ENCODE results near the gene COL7A1.
"Not testable (repeated sequence)": the region's sequence is repeated elsewhere in the genome, so short reads cannot be mapped to it uniquely, and the experiment has no call there.

The COL7A1 gene

DNA sequence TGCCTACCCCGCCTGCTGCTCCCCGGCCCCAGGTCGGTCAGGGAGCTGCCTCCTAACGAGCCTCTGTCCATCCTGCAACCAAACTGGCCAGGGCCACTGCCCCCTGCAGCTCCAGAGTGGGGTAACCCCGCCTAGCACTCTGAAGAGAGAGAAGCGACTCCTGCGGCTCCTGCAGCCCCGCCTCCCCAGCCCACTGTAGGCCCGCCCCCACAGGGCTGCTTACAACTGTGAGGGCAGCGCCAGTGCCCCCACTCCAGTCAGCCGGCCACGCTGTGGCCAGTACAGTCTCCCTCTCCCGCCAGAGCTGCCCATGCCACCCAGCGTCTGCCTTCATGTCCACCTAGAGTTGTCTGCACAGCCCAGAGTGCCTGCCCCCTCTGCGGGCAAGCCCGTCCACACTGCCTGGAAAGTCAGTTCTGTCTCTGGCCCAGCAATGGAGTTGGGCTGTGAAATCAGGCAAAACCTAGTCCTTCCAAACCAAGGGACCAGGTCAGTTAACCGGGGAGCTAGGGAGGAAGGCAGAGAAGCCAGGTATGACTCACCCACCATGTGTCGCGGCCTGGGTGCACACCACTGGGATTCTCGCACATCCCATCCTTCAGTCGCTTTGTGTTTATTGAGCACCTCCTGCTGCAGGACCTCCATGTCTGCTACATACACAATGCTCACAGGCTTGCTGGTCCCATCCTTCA, 33.9 kb downstream of the COL7A1 start:
- DNase-seq = no peak

GRCh38 chr3:48560648-48561018, 34.5 kb downstream of the COL7A1 start:
- DNase-seq = no peak

GRCh38 chr3:48558493-48559134, 36.5 kb downstream of the COL7A1 start:
- no peak for DNase-seq

GRCh38 chr3:48556796-48557626, 38.1 kb downstream of the COL7A1 start, which contains the start of gene PFKFB4:
Gene PFKFB4 (minus strand): TSS chr3:48556803. CDS start chr3:48556777, 26 bp downstream.
- peak; percentile 98 for DNase-seq

- no peak for DNase-seq
Observed at GRCh38 chr3:48555949-48556795, 39.0 kb downstream of the COL7A1 start.

- DNase-seq = no peak
Observed at GRCh38 chr3:48555231-48555948, 39.7 kb downstream of the COL7A1 start.

- DNase-seq = no peak
Observed at GRCh38 chr3:48553886-48554845, 41.0 kb downstream of the COL7A1 start.

- DNase-seq = no peak
Observed at GRCh38 chr3:48553361-48553760, 41.8 kb downstream of the COL7A1 start.

- no peak for DNase-seq
Observed at GRCh38 chr3:48552111-48552951, 42.8 kb downstream of the COL7A1 start.

DNA sequence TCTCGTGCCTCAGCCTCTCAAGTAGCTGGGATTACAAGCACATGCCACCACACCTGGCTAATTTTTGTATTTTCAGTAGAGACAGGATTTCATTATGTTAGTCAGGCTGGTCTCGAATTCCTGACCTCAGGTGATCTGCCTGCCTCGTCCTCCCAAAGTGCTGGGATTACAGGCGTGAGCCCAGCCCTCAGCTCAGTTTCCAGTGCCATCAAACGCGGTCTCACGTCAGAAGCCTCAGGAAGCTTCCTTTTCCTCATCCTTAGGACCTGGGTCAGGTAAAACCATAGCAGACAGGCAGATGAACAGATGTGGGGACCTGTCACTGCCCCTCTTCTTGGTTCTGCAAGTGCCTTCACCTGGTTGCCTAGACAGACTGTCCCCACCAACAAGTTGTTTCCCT, 43.5 kb downstream of the COL7A1 start:
- not testable (repeated sequence) for DNase-seq

- peak; percentile 63 for DNase-seq
Observed at GRCh38 chr3:48548729-48549705, 46.1 kb downstream of the COL7A1 start.

DNA sequence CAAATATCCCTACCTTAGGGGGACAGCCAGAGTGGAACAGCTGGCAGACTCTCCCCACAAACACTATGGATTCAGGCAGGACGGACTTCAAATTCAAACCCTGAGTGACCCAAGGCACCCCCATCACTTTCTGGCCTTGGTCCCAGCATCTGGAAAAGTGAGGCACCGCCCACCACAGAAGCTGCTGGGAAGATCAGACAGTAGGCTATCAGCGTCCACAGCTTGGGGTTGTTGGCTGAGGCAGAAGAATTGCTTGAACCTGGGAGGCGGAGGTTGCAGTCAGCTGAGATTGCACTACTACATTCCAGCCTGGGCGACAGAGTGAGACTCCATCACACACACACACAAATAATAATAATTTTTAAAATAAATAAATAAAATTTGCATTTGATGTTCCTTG, 47.0 kb downstream of the COL7A1 start:
- DNase-seq = no peak

DNA sequence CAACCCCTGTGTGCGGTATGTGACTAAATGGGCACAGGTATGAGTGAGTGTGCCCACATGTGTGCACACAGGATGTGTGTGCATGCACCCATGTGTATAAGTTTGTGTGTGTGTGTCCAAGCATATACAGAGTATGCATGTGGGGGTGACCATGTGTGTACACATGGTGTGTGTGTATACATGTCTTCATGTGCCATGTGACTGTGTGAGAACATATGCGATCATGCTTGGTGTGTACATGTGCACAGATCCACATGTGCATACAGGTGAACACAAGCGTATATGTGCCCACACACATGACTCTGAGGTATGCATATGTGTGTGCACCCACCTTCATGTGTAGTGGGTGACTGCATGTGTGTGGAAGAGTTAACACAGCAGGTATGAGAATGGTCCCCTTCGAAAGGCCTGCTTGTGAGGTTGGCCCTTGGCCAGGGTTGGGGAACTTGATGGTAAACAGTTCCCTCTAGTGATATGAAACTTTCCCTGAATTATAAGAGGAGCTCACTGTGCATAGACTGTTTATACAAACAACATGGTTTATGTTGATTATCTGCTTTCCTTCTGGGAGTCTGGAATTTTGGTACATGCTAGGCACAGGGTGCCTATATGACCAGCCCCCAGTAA, 48.8 kb downstream of the COL7A1 start:
- no peak for DNase-seq

- no peak for DNase-seq
Observed at GRCh38 chr3:48544141-48544540, 51.0 kb downstream of the COL7A1 start.

DNA sequence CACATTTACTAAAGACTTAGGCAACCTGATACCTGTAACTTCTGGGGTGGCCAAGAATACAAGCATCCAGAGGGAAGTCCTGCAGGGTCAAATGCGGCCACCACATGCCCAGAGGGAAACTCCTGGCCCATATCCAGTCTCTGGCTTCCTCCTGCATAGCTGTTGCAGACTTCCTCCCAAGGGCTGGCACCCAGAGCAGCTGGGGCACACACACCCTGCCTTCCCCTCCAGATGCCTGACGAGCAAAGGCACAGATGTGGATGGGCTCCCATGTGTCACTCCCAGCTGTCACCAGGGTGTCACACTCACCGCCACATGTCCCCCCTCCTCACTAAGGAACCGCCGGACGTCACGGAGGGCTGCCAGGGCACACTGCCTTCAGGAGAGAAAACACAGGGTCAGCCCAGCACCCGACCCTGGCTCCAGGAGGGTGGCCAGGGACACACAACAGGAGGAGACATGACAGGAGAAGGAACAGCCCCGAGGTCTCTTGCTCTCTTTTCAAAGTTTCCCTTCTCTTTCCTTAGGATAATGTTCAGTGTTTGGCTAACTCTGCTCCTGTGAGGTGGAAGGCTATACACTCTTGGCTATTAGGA, 51.8 kb downstream of the COL7A1 start:
- DNase-seq = no peak

DNA sequence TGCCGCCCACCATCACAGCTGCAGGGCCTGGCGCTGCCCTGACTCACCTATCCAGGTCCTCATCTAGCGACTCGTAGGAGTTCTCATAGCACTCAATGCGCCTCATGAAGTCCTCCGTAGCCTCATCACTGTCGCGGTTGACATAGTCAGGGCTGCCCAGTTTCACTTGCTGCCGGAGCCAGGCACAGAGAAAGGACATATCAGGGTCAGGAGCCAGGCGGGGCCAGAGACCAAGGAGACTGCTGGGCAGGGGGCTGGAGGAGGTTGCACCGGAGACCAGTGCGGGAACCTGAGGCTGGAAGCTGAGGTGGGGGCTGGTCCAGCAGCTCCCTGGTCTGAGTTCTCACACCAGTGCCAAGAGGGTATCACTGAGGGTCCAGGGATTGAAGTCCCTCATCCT, 56.7 kb downstream of the COL7A1 start:
- no peak for DNase-seq

DNA sequence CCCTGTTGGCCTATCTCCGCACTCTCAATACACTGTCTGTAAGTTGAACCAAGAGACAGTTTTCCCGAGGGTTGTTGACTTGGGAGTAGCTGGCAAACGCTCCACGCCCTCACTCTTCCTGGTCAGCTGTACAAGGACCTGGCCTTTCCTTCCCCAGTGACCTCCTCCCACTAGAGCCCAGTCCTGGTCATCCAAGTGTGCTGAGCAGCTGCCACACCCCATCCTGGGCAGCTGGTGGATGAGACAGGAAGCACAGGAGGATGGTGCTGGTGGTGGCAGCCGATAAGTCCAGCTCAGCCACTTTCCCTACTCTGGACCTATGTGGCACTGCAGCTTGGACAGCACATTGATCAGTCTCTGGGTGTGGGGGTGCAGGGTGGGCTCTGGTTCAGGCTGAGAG, 58.3 kb downstream of the COL7A1 start:
- DNase-seq = no peak

- DNase-seq = no peak
Observed at GRCh38 chr3:48536116-48536515, 59.0 kb downstream of the COL7A1 start.

Measured in NK-92 treated with Interleukin-12 subunit alpha and Interleukin-12 subunit beta, amount 100 ng/mL, for 24 hours (cell line).